GM12891 (cell line): ENCODE data around the gene MS4A2.

Source experiments
- PAX5 ChIP-seq: IDR thresholded peaks from 2 replicates; pipeline ENCODE4 v1.6.1; 2011; ENCODE audit warnings: low read length, moderate library complexity, mild to moderate bottlenecking; ENCODE audit not compliant: insufficient read depth, severe bottlenecking
- POLR2A ChIP-seq: IDR thresholded peaks from 2 replicates; pipeline ENCODE4 v1.6.1; 2011; ENCODE audit warnings: low read depth, low read length, control low read depth
- POLR2AphosphoS5 ChIP-seq: IDR thresholded peaks from 2 replicates; pipeline ENCODE4 v1.6.1; 2011; ENCODE audit warnings: low read depth, low read length, control low read depth
- POU2F2 ChIP-seq: IDR thresholded peaks from 2 replicates; pipeline ENCODE4 v1.6.1; 2011; ENCODE audit warnings: low read depth, mild to moderate bottlenecking, control low read depth, low read length, moderate library complexity
- SPI1 ChIP-seq: IDR thresholded peaks from 2 replicates; pipeline ENCODE4 v1.6.1; 2011; ENCODE audit warnings: low read depth, low read length, control low read depth
- TAF1 ChIP-seq: IDR thresholded peaks from 2 replicates; pipeline ENCODE4 v1.6.1; 2011; ENCODE audit warnings: low read depth, low read length, control low read depth

DNA sequence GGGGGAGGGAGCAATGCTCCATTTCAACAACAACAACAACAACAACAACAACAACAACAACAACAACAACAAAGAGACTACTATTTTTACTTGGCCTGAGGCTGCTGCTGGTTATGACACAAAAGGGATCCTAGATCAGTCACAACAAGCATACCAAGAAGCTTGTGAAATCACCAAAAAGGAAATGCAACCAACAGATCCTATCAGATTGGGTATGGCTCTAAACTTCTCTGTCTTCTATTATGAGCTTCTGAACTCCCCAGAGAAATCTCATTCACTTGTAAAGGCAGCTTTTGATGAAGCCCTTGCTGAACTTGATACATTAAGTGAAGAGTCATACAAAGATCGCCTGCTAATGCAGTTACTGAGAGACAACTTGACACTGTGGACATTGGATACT, 10.5 kb upstream of the MS4A2 start:
- TF ChIP-seq POU2F2 (no peak), POLR2A (no peak), POLR2AphosphoS5 (no peak), PAX5 (no peak), TAF1 (no peak), SPI1 (no peak)
